HG02623 (cell line): ENCODE measurements around the gene MKI67.
A peak's percentile ranks its signal among the peaks of the same experiment; 100 is the strongest.

Experiments used
- ATAC-seq: cut with Tn5 transposase; IDR thresholded peaks from one replicate; pipeline ENCODE4 v1.9.1; 2021; ENCODE audit warnings: moderate library complexity; ENCODE audit not compliant: unreplicated experiment

MKI67 gene

DNA sequence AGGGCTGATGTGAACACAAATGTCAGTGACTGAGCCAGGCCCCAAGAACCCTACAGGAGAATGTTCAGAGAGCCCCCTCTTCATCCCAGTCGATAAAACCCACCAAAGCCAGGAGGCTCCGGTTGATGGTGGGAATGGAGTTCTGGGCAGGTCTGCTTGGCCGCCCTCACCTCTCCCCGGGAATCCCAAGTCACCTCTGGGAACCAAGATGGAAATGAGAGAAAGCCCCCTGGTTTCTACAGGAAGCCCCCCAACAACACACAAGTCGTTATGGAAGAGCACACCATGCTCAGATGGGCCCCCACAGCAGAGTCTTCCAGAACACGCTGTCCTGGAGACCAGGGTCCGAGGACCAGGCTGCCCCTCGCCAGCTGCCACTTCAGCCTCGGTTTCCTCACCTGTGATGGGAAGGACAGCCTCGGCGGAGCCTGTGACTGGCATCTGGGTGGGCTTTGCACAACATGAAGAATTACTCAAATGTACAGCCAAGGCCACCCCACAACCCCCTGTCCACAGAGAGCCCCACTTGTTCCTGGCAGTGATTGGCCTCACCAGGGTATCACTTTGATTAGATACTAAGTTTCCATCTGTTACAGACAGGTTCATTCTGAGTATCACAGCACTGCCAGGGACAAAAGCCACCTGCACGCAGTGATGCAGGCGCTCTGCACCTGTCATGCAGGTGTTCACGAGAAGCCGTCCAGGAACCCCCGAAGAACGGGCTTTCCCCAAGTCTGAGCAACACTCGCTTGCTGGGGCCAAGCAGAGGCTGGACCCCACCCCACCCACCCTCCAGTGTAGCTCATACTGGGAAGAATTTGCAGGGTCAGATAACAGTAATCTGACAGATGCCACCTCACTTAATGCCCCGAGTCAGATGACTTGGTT, 57.6 kb downstream of the MKI67 start:
- ATAC-seq, result no peak

DNA sequence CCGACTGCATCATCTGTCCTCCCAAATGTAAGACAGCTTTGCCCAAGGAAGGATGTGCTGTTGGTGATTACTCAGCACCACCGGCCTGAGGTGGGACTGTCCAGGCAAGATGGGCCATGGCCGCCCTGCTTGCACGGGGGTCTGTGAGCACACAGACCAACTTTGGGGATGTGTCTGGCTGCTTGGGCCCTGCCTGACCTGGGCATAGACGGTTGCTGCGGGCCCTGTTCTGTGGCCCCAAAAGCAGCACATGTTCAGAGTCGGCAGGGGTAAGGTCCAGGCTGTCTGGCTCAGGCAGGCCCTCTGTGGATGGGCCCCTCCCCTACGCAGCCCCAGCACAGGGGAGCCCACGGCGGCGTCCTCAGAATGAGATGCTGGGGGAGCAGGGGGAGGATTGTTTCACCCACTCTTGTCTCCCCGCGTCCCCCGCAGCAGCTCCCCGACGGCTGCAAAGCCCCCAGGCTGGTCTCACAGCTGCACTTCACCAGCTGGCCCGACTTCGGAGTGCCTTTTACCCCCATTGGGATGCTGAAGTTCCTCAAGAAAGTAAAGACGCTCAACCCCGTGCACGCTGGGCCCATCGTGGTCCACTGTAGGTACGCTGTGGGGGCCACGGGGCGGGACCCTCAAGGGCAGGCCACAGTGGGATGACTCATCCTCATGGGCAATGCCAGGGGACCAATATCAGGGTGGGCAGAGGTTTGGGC, 58.4 kb downstream of the MKI67 start:
- ATAC-seq, result no peak

DNA sequence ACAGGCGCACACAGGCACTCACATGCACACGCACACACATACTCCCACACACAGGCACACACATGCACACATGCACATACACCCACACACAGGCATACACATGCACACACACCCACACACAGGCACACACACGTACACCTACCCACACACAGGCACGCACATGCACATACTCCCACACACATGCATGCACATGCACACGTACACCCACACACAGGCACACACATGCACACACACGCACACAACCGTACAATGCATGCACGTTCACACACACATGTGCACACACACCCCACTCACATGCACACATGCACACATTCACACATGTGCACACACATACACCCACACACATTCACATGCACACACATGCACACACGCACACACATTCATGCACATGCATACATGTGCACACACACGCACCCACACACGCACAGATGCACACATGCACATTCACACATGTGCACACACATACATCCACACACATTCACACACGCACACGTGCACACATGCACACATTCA, 59.3 kb downstream of the MKI67 start:
- ATAC-seq, result no peak

DNA sequence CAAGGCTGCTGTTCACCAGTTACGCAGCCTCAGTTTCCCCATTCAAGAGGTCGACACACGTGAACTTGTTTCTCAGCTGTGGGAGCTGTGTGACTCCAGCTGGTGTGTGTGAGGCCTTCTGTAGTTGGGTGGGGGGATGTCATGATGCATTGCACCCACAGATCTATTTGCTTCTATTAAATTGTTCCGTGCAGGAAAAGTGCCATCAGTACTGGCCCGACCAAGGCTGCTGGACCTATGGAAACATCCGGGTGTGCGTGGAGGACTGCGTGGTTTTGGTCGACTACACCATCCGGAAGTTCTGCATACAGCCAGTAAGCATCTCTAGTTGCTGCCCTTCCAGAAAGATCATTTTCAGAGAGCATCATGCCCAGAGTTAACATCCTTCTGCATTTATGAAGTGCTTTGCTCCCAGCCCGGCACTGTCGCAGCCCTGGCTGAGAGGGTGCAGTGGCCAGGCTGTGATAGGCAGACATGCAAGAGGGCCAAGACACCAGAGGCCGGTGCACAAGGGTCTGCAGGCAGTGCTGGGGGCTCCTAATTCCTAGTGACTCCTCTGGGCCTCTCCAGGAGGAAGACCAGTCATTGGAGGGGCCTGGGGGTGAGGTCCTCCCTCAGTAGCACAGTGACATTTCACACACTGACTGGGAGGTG, 60.2 kb downstream of the MKI67 start:
- no peak for ATAC-seq

DNA sequence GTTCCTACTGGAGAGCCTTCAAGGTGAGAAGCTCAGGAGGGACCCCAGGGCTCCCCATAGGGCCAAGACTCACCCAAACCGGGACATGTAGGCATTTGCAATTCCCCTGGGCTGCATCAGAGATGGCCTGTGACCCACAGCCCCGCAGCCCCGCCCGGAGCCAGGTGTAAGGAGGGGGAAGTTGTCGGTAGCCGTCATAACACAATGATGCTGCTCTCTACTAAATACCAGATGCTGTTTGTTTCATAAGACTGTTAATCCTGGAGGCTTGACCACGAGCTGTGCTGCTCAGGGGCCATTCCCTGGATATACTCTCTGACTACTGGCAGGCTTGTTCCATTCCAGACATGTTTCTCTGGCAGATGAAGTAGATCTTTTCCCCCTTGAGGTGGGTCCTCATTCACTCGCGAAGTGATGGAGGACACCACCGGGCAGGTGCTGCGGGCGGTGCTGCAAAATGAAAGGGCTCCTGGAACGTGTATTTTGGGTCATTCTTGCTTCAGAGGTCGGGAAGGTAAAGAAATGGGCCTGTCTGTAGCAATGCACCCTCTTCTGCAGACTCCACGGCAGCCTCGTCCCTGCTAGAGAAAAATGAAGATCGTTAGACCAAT, 61.1 kb downstream of the MKI67 start:
- no peak for ATAC-seq

DNA sequence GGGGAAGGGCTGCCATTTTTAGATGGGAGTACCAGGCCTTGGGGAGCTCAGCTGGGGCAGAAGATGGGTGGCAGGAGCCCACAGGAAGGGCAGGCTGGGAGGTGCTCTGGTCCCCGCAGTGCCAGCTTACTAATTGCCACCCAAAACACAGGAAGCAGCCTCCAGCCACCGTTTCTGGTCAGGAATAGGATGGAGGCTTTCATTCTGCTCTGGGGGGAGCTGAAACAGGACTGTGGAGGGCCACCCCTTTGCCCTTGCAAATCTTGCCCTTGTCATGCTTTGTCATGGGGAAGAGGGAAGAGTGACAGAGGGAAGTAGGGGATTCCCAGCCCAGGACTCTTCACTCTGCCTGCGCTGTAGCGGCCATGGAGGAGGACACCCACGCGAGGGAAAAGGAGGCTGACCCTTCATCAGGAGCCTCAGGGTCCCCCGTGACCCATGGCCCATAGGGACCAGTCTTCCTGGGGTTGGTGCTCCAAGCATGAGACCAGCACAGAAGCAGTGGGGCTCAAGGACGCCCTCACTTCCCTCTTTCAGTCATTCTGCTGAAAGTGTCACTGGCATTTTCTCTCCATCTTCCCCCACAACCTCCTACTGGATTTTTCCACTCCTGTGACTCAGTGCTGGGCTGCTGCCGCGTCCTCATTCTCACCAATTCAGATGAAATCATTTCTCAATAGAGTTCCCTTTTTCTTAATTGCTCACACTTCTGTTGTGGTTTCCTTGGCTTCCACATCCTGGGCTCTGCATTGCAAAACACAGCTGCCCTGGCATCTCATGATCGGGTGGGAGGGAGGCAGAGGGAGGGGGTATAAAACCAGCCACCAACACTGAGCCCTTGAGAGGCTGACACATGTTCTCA, 61.9 kb downstream of the MKI67 start:
- ATAC-seq, result peak; percentile 51

DNA sequence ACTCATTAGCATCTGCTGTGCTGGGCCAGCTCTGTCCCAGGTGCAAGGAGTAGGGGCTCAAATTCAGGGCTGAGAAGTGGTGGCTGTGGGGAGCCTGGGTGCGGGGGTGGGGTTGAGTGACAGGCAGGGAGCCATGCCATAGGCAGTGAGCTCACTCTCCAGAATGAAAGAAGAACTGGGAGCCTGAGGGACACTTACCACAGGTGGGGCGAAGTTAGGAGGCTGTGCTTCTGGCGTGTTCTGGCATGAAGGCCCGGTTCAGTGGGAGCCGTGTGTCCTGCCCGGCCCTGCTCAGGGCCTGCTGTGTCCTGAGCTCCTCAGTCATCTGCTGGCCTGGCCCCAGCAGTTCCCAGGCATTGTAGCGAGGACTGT, 62.5 kb downstream of the MKI67 start:
- ATAC-seq, result no peak

DNA sequence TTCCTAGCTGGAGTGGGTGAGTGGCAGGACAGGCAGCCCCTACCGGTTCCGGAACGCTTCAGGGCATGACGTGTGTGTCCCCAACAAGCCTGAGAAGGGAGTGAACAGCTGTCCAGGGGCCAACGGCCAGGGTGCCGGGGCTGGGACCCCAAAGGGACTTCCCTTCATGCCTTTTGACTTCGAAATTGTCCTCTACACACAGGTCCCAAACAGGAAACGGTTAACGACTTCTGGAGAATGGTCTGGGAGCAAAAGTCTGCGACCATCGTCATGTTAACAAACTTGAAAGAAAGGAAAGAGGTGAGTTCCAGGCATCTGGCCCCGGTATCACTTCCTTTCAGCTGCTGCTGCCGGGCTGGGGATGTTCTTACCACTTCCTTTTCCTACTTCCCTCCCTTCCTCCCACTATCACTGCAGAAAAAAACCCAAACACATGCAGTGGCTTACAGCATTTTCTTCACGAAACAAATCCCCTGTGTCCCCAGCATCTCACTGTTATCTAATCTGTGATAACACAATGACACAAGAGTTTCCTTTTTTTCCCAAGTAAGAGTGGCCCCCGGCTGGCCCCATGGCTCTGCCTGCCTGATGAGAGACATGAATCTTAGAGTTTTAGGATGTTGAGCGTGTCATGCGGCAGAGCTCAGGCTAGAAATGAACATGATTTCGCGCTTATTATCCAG, 63.2 kb downstream of the MKI67 start:
- ATAC-seq, result peak; percentile 42

DNA sequence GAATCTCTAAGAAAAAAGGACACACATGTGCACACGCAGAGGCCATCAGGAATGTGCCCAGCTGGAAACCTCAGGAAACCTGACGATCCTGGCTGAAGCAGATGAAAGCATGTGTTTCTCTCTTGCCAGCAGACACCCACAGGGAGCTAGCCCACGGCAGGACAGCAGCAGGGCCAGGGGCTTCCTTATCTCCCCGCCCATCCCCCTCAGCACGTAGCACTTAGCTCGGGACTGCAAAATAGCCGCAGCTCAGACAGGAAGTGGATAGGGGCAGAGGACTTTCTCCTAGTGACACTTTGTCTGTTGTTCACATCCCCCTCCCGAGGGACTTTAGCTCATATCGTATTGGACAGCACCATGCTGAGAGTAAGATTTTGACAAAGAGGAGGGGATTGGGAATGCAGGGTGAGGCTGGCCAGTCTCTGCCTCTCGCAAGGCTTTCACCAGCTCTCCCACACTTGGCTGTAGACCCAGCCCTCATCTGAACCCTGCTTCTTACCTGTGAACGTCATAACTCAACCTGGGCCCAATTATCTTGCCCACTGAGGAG, 63.8 kb downstream of the MKI67 start:
- no peak for ATAC-seq

DNA sequence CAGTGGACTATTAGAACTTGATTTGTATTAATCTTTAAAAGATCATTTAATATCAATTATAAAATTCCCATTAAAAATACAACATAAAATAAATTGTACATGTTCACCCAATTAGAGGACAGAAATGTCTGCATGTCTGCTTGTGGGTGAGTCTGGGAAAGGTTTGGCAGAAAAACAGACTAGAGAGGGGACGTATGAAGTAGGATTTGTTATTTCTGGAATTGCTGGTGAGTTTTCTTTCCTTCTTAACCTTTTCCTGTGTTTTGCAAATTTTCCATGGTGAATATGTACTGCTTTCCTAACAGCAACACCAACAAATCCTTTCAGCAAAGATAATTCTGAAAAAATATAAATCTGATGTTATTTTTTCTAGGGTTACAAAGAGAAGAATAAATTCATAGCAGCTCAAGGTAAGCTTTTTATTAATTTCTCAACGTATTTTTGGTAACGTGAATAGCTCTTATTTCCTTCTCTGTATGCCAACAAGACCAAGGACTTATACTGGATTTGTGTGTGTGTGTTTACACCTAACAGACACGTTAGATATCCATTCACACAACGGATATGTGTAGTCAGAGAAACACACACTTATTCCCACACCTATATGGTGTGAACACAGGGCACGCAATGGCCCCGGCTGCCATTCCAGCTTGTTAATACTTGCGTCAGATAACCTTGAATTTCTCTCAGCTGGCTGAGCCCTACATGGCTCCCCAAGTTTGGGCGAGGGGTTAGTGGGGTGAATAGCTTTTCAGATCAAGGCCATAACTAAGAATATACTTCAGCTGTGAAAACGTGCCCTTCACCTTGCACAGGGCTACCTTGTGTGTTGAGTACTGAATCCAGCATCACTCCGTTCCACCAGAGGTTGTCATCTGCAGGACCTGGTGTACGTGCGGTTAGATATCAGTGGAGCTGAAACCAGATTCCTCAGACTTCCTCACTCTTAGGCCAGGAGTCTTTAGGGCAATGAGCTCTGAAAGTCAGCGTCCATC, 64.6 kb downstream of the MKI67 start:
- no peak for ATAC-seq

DNA sequence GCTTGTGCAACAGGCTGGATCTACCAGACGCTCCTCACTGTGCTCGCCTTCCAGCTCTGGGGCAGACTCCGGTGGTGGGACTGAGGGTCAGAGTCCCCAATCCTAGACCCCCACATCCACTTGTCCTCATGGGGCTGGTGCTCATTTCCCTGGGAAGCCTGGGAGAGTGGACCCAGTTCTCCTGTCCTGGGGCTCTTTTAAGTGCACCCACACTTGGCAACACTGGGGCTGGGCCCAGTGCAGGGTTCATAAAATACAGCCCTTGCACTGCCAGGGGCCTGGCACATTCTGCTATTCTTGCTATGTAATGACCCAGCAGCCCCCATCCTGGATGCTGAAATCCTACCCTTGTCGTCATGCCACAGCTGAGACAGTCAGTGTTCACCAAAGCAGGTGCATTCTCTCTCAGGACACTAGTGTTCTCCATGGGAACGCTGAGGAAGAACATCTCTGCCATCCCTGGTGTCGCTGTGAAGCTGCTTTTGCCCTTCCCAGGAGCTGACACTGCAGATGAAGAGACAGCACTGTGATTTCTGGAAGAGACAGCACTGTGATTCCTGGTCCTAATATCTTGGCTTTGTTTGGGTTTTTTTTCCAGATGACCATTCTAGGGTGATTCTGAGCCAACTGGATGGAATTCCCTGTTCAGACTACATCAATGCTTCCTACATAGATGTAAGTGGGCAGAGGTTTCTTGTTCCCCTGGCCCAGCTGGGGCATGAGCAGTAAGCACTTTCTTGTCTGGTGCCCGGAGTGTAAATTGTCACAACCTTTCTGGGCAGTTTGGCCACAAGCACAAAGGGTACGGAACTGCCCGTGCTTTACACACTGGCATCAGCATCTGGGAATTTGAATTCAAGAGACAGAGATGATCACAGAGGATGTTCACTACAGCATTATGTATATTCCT, 65.6 kb downstream of the MKI67 start:
- no peak for ATAC-seq

DNA sequence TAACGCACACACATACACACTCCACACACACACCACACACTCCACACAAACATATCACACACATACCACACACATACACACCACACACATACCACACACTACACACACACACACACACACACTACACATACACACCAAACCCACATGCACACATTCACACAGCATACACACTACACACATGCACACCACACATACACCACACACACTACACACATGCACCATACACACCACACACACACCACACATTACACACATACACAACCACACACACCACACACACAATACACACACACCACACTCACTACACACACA, 66.3 kb downstream of the MKI67 start:
- ATAC-seq, result no peak

DNA sequence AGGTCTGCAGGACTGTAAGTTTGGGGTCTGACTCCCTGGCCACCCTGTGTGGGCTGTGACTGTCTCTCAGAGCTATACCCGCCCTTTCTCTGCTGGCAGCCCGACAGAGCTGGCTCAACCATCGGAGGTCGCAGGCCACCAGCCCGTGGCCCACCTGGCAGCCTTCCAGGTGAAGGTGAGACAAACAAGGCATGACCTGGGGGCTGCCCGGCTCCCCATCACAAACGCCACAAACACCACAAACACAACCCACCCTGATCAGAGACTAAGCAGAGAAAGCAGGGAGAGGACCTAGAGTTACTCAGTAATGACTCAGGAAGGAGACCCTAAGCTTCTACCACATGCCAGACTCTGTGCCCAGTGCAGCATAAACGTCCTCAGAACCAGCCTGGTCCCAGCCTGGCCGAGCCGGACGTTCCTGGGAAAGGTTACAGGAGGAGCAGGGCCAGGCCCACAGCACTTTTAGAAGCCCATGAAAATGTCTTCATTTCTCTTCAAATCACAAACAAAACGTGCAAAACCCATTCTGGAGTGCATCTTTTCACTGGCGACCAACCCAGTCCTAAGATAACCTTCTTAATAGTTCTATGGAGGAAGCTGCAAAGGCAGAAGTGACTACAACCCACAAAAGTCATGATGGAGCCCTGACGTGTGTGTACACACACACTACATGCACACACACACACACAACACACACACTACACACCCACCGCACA, 66.8 kb downstream of the MKI67 start:
- no peak for ATAC-seq

DNA sequence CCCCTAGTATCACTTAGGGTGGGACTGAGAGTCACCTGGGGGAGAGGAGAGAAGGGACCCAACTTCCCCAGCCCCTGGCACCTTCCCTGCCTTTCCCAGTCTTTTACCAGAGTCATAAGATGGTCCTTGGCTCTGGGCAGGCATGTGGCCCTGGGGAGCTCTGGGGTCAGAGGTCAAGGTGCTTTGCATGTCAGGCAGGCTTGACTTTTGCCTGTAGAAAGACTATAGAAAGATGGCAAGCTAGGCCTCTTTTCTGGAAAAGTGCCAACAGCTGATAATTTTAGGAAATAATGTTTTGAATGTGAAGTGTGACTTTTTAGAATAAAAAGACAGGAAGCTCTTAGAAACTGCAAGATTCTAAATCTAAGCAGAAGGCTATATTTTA, 67.5 kb downstream of the MKI67 start:
- no peak for ATAC-seq

DNA sequence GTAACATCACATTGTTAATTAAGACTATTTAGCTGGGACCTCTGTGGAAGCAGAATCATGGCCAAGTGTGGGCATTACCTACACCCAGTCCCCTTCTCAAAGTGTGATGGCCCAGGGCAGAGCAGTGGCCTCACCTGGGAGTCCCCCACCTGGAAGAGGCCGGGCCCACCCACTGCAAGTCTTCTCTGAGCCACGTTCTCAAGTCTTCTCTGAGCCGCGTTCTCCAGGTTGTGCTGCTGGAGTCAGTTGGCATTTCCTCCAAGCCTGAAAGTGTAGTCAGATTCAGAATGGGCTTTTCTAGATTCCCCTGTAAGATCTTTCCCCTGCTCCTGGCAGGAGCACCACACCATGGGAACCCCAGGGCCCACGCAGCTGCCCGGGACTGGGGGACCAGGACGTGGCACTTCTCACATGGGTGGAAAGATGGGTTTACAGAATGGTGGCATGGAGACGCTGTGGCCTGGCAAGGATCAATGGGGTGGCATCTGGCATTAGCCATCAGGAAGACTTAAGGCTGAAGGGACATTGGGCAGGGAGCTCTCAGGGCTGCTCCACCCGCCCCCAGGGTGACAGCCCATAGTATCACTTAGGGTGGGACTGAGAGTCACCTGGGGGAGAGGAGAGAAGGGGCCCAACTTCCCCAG, 68.0 kb downstream of the MKI67 start:
- no peak for ATAC-seq

DNA sequence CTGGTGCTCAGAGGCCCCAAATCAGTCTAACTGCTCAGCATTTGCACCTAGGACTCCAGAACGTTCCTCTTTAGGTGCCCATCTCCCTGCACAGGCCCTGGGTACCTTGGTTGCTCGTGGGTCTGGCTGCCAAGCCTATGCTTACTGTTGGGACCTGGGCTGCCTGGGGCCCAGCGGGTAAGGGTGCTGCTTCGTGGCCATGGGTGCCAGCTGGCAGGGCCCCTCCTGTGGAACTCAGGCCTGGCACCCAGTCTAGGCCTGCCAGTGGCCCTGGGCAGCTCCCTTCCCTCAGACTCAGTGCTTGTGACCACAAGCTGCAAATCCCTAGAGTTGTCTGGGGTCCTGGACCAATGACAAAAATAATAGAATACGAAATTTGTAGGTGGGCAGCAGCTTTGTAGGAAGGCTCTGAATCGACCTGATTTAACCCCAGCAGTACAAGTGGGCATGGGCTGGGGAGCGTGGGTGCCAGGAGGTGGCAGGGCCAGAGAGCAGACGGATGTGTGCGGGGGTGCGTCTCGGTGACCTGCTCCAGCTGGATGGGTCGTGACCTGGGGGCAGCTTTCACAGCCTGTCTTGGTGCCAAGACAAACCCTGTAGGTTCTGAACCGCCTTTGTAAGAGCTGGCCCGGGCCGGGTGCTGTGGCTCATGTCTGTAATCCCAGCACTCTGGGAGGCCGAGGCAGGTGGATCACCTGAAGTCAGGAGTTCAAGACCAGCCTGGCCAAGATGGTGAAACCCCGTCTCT, 69.7 kb downstream of the MKI67 start:
- ATAC-seq, result no peak
